ENCODE measurements around the gene MAPK8. TPM values are rescaled to one million over a fixed set of nuclear protein-coding genes. Genes with fewer than 3 reads are reported as not detected.

MAPK8 gene
- total and polyA plus RNA-seq, 9 of the 15 experiments (the other 6 are each of a cell fraction or from before 2014, with no cell fraction given), result 6.4 to 159 (median 71.0) TPM

DNA sequence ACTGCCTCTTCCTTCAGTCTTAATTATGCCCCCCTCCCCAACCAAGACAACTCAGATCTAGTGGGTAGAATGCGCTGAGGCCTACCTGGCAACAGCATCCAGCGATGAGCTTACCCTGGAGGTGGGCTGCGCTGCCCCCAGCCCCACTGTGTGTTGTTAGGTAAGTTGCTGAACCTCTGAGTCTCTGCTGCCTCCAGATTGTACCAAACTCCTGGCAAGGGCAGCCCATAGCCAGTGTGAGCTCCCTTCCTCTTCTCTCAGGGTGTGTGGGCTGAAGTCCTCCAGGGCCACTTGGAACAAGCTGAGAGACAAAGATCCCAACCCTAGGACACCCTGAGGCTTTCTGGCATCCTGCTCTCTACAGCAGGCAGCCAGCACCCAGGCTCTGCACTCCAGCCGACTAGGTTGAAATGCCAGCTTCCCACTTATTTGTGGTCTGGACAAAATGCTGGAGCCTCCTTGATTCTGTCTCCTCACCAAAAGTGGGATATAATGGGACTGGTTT lies 163.1 kb downstream of the MAPK8 start (continued):
- TF ChIP-seq ZNF707 (CRISPR knock-in tag; conservative IDR thresholded peaks at IDR 0.05), result no peak
- 0 out of 2 replicates have a peak, but pooled peaks have one; percentile 6 for TF ChIP-seq PHF8 (IDR thresholded peaks at IDR 0.05; ENCODE audit: borderline replicate concordance, low read length)
- no peak for TF ChIP-seq MAFF (IDR thresholded peaks at IDR 0.05; ENCODE audit: low read length)
- peak; percentile 41; the same call in 1 of the 2 replicates for TF ChIP-seq NFRKB (IDR thresholded peaks at IDR 0.05; ENCODE audit: low read depth)
- TF ChIP-seq CTBP1 (IDR thresholded peaks at IDR 0.05; ENCODE audit: borderline replicate concordance), result no peak
- 0 out of 2 replicates have a peak, but pooled peaks have one; percentile 0 for TF ChIP-seq HMG20A (CRISPR knock-in tag; conservative IDR thresholded peaks at IDR 0.05)
- 0 out of 2 replicates have a peak, but pooled peaks have one; percentile 48 for TF ChIP-seq HDGF (IDR thresholded peaks at IDR 0.05)
- 0 out of 2 replicates have a peak, but pooled peaks have one; percentile 54 for TF ChIP-seq GTF2A2 (tag; IDR thresholded peaks at IDR 0.05)
- no peak for TF ChIP-seq RBM17 (IDR thresholded peaks at IDR 0.05; ENCODE audit: borderline replicate concordance, low read depth, low read length)
- TF ChIP-seq, protein P1, sequence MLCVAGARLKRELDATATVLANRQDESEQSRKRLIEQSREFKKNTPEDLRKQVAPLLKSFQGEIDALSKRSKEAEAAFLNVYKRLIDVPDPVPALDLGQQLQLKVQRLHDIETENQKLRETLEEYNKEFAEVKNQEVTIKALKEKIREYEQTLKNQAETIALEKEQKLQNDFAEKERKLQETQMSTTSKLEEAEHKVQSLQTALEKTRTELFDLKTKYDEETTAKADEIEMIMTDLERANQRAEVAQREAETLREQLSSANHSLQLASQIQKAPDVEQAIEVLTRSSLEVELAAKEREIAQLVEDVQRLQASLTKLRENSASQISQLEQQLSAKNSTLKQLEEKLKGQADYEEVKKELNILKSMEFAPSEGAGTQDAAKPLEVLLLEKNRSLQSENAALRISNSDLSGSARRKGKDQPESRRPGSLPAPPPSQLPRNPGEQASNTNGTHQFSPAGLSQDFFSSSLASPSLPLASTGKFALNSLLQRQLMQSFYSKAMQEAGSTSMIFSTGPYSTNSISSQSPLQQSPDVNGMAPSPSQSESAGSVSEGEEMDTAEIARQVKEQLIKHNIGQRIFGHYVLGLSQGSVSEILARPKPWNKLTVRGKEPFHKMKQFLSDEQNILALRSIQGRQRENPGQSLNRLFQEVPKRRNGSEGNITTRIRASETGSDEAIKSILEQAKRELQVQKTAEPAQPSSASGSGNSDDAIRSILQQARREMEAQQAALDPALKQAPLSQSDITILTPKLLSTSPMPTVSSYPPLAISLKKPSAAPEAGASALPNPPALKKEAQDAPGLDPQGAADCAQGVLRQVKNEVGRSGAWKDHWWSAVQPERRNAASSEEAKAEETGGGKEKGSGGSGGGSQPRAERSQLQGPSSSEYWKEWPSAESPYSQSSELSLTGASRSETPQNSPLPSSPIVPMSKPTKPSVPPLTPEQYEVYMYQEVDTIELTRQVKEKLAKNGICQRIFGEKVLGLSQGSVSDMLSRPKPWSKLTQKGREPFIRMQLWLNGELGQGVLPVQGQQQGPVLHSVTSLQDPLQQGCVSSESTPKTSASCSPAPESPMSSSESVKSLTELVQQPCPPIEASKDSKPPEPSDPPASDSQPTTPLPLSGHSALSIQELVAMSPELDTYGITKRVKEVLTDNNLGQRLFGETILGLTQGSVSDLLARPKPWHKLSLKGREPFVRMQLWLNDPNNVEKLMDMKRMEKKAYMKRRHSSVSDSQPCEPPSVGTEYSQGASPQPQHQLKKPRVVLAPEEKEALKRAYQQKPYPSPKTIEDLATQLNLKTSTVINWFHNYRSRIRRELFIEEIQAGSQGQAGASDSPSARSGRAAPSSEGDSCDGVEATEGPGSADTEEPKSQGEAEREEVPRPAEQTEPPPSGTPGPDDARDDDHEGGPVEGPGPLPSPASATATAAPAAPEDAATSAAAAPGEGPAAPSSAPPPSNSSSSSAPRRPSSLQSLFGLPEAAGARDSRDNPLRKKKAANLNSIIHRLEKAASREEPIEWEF (CRISPR knock-in tag; IDR thresholded peaks at IDR 0.05), result peak; percentile 53
- TF ChIP-seq KDM5B (IDR thresholded peaks at IDR 0.05; ENCODE audit: insufficient replicate concordance, low read depth, low read length), result peak; percentile 0
- no peak for TF ChIP-seq HNRNPLL (IDR thresholded peaks at IDR 0.05; ENCODE audit: low read depth, low read length, poor library complexity, severe bottlenecking)
- TF ChIP-seq CBX8 (IDR thresholded peaks at IDR 0.05; ENCODE audit: borderline replicate concordance, extremely low read depth, low read depth, low read length, poor library complexity, severe bottlenecking), result no peak
- peak; percentile 14 for TF ChIP-seq WHSC1 (IDR thresholded peaks at IDR 0.05; ENCODE audit: low read length)
- TF ChIP-seq RHOXF2B (CRISPR knock-in tag; conservative IDR thresholded peaks at IDR 0.05), result 0 out of 2 replicates have a peak, but pooled peaks have one; percentile 50
- peak; percentile 73; the same call in 1 of the 2 replicates for TF ChIP-seq BRD4 (IDR thresholded peaks at IDR 0.05)
- TF ChIP-seq, protein P2, sequence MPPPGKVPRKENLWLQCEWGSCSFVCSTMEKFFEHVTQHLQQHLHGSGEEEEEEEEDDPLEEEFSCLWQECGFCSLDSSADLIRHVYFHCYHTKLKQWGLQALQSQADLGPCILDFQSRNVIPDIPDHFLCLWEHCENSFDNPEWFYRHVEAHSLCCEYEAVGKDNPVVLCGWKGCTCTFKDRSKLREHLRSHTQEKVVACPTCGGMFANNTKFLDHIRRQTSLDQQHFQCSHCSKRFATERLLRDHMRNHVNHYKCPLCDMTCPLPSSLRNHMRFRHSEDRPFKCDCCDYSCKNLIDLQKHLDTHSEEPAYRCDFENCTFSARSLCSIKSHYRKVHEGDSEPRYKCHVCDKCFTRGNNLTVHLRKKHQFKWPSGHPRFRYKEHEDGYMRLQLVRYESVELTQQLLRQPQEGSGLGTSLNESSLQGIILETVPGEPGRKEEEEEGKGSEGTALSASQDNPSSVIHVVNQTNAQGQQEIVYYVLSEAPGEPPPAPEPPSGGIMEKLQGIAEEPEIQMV (tag; conservative IDR thresholded peaks at IDR 0.05; ENCODE audit: low read depth), result 0 out of 2 replicates have a peak, but pooled peaks have one; percentile 4
- peak; percentile 12; the same call in 1 of the 2 replicates for TF ChIP-seq ATF6 (CRISPR knock-in tag; IDR thresholded peaks at IDR 0.05)
- TF ChIP-seq RBFOX2 (IDR thresholded peaks at IDR 0.05; ENCODE audit: low read depth, low read length), result peak; percentile 12; the same call in 1 of the 2 replicates
- TF ChIP-seq ZSCAN32 (CRISPR knock-in tag; IDR thresholded peaks at IDR 0.05), result 0 out of 2 replicates have a peak, but pooled peaks have one; percentile 8

All from K562 (cell line).